BJ (cell line): ENCODE results near the gene IL17B. TPM values are rescaled to one million over a fixed set of nuclear protein-coding genes. Genes with fewer than 3 reads are reported as not detected.

Experiments used
- CTCF ChIA-PET: fragments of 350-600 bp; formaldehyde crosslinking; extraction: SDS; loops from one replicate; lab custom pipeline; 2021; ENCODE audit warnings: antibody characterized with exemption, inconsistent platforms; lab: Yijun Ruan, JAX
- POLR2A ChIA-PET: fragments of 300-600 bp; sonication (Branson Sonifier 250); formaldehyde crosslinking; extraction: SDS; loops from one replicate; lab custom pipeline; 2021; ENCODE audit warnings: antibody characterized with exemption; lab: Charles Lee
- DNase-seq: peaks from one replicate; pipeline ENCODE4 v3.0.0-alpha.2; 2011; ENCODE audit warnings: low read depth
- H3K27me3 ChIP-seq: 2 replicates; pipeline ENCODE4 v1.6.0; 2011; ENCODE audit warnings: low read length; ENCODE audit not compliant: control insufficient read depth, insufficient read depth
- H3K36me3 ChIP-seq: 2 replicates; pipeline ENCODE4 v1.5.1; 2011; ENCODE audit warnings: low read length; ENCODE audit not compliant: control insufficient read depth, insufficient read depth
- H3K4me3 ChIP-seq: 2 replicates; pipeline ENCODE4 v1.5.1; 2011; ENCODE audit warnings: low read depth, mild to moderate bottlenecking, control low read depth, low read length
- polyA plus RNA-seq: library from polyadenylated mRNA; depleted of rRNA; stranded (reverse); fragments of >200 nt; gene quantifications from 2 replicates; pipeline ENCODE4 v1.2.3, GENCODE V29; 2011
- TF ChIP-seq, protein P1 (sequence below): IDR thresholded peaks from 2 replicates; pipeline ENCODE4 v1.5.1; 2011; ENCODE audit warnings: low read depth, mild to moderate bottlenecking, control low read depth, inconsistent platforms, low read length, moderate library complexity; ENCODE audit not compliant: insufficient read depth

Gene IL17B
- polyA plus RNA-seq, 1 experiment: 0.90 TPM

DNA sequence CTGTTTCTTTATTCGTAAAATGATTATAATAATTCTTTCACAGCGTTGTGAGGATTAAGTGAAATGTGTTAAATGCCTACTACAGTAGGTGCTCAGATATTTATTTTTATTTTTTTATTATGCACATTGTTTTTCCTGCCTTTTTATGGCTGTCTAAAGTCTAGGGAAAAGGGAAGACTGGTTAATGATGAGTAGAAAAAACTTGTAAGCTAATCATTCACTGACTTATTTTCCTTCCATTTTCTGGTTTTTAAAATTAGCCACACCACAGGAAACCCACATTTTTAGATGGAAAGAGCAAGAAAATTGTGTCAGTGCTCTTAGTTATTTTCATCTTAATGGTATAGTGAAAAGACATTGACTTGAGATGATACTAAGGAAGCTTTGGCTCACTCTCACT is 25.2 kb downstream of the IL17B start:
- Histone ChIP-seq H3K27me3 (no peaks in the 10 kb centered on the region), H3K36me3 (peaks cover 22% of the 10 kb centered on the region), H3K4me3 (no peak overlapping the region)
- ChIA-PET POLR2A (no interaction called here), CTCF (interaction anchor here (0.7 to 8.4 kb wide), 3 partner anchors 13 to 208 kb away, joined by 3 to 64 read pairs (median 6); no protein-coding TSS in a partner anchor)
- TF ChIP-seq, protein P1, sequence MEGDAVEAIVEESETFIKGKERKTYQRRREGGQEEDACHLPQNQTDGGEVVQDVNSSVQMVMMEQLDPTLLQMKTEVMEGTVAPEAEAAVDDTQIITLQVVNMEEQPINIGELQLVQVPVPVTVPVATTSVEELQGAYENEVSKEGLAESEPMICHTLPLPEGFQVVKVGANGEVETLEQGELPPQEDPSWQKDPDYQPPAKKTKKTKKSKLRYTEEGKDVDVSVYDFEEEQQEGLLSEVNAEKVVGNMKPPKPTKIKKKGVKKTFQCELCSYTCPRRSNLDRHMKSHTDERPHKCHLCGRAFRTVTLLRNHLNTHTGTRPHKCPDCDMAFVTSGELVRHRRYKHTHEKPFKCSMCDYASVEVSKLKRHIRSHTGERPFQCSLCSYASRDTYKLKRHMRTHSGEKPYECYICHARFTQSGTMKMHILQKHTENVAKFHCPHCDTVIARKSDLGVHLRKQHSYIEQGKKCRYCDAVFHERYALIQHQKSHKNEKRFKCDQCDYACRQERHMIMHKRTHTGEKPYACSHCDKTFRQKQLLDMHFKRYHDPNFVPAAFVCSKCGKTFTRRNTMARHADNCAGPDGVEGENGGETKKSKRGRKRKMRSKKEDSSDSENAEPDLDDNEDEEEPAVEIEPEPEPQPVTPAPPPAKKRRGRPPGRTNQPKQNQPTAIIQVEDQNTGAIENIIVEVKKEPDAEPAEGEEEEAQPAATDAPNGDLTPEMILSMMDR: no peak
- DNase-seq: no peak

DNA sequence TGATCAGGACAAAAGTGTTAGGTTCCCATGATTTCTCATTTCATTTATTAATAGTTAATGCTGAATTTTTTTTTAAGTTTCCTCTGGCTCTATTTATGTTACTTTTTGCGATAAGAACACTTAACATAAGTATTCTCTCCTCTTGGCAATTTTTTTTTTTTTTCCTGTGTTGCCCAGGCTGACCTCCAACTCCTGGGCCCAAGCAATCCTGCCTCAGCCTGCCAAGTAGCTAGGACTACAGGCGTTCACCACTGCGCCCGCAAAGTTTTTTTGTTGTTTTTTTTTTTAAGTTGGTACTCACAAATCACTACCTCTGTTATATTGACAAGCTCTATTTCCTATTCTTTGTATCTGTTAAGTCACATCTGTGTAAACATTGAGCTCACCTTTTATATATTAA is 26.9 kb downstream of the IL17B start:
- ChIA-PET CTCF (interaction anchor here (1.2 to 8.4 kb wide), 3 partner anchors 15 to 35 kb away, joined by 4 to 64 read pairs (median 6); no protein-coding TSS in a partner anchor), POLR2A (no interaction called here)
- no peak for DNase-seq
- no peak overlapping the region for H3K4me3 ChIP-seq
- H3K36me3 ChIP-seq: peaks cover 25% of the 10 kb centered on the region
- TF ChIP-seq, protein P1: no peak
- no peaks in the 10 kb centered on the region for H3K27me3 ChIP-seq

DNA sequence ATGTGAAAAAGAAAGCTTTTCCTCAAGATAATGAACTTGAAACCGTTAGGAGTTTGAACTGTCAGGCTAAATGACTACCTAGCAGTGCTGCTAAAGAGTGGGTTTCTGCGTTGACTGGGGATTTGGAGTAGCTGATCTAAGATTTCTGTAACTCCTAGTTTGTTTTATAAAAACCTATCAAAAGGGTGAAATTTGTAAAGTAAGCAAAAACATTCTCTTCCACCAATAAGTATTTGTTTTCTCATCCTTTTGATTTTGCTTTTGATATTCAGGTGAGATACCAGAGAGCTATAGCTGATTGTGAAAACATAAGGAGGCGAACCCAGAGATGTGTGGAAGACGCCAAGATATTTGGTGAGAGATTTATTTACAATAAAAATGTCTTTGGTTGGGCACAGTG is 29.7 kb downstream of the IL17B start:
- TF ChIP-seq, protein P1: no peak
- POLR2A ChIA-PET: no interaction called here
- no peak for DNase-seq
- H3K27me3 ChIP-seq: no peaks in the 10 kb centered on the region
- CTCF ChIA-PET: no interaction called here
- peaks cover 17% of the 10 kb centered on the region for H3K36me3 ChIP-seq
- H3K4me3 ChIP-seq: no peak overlapping the region

DNA sequence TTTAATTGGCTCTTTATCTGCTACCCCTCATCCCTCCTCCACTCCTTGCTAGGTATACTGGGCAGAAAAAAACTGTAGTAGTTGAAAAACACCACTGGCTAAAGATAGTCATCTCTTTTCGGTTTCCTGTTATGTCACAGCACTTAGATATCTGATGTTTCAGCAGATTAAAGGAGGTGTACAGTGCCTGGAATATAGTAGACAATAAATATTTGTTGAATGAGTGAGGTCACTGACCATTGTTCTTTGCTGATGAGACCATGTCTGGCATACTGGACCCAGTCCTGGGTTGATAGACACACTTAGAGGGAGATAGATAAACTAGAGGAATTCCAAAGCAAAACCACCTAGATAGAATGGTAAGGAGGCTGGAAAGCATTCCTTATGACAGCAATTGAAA is 30.6 kb downstream of the IL17B start:
- no peak for DNase-seq
- Histone ChIP-seq H3K27me3 (no peaks in the 10 kb centered on the region), H3K36me3 (peaks cover 17% of the 10 kb centered on the region), H3K4me3 (no peak overlapping the region)
- ChIA-PET CTCF (no interaction called here), POLR2A (no interaction called here)
- TF ChIP-seq, protein P1: no peak

DNA sequence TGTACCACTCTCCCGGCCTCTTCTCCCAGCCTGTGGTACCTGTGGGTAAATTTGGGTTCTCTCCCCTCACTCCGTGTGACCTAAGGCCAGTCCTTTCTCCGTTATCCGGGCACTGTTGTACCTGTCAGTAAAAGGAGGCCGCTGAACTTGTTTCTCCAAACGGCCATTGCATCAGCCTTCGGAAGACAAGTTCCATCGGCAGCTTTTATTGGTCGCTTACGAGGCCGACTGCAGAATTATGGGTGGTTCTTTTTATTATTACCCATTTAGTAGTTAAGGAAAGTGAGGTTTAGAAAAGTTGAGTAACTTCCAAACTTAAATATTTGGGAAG is 33.2 kb downstream of the IL17B start:
- CTCF ChIA-PET: interaction anchor here (1.0 to 3.9 kb wide), 4 partner anchors 10 to 27 kb away, joined by 3 to 24 read pairs (median 4); no protein-coding TSS in a partner anchor
- H3K27me3 ChIP-seq: no peaks in the 10 kb centered on the region
- peaks cover 12% of the 10 kb centered on the region for H3K36me3 ChIP-seq
- no peak for DNase-seq
- peak overlapping the region; percentile 72 for H3K4me3 ChIP-seq
- TF ChIP-seq, protein P1: no peak
- POLR2A ChIA-PET: interaction anchor here (0.6 to 0.7 kb wide), 2 partner anchors 25 to 204 kb away, joined by 4 to 9 read pairs; no protein-coding TSS in a partner anchor
